Dedifferentiated amniotic fluid mesenchymal stem cell (primary cell): ENCODE data around the gene PDE4D.
"Not testable (repeated sequence)": the region's sequence is repeated elsewhere in the genome, so short reads cannot be mapped to it uniquely, and the experiment has no call there.

Experiments used
- DNase-seq: peaks from one replicate; pipeline ENCODE4 v3.0.0-alpha.2; 2016; ENCODE audit errors: extremely low spot score

PDE4D gene

GRCh38 chr5:59471463-59471862, 422.1 kb downstream of the PDE4D start:
- DNase-seq = no peak

- no peak for DNase-seq
Measured at GRCh38 chr5:59467969-59468368, 425.6 kb downstream of the PDE4D start.

GRCh38 chr5:59466271-59466670, 427.3 kb downstream of the PDE4D start:
- no peak for DNase-seq

DNA sequence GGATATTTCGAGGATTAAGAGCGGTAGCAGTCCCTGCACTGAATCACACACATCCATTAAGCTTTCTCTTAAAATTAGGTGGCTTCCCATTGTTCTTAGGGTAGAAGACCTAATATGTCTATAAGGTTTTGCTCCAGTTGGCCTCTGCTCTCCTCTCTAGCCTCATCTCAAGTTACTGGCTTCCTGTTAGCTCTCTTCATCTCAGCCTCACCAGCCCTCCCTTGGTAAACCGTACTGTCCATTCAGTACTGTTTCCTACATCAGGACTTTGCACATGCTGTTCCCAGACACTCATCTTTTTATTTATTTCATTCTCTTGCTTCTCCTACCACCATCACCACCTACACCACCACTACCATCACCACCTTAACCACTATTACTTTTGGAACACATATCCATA, 428.6 kb downstream of the PDE4D start:
- no peak for DNase-seq

- not testable (repeated sequence) for DNase-seq
Measured at GRCh38 chr5:59463618-59464166, 429.8 kb downstream of the PDE4D start.

GRCh38 chr5:59462956-59463355, 430.6 kb downstream of the PDE4D start:
- DNase-seq = no peak

DNA sequence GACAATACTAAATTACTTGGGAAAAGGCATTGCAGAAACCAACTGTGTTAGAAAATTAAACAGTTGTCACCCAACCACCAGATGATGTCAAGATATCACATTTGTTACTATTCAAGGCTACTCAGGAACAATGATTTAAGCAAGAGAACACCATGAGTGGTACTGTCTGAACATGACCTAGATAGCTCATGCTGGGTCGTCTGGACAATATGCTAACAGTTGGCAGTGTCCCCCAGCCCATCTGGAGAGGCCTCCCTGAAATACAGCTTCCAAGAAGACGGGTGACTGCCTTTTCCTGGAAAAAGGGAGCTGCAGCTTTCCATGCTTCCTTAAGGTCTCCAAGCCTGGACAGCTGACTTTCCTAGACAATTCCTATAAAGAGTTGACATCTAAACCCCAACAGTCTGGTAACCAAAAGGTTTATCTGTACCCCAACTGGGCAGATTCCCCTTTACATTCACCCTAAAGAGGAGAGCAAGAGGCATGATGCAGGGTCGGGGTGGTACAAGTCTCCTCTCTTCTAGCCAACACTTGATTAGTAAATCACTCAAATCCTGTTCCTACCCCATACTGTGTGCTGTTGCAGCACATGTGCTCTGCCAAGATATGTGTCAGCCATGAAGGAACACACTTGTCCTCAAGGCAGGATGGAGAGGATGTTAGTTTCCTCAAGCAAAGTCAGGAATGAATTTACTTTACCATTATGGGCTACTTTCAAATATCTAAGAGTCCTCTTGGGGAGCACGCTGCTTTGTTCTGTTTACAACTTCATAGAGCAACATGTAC, 433.0 kb downstream of the PDE4D start:
- DNase-seq = no peak

- no peak for DNase-seq
Measured at GRCh38 chr5:59458966-59459729, 434.4 kb downstream of the PDE4D start.

GRCh38 chr5:59458321-59458720, 435.2 kb downstream of the PDE4D start:
- DNase-seq = no peak

GRCh38 chr5:59449905-59450644, 443.5 kb downstream of the PDE4D start:
- no peak for DNase-seq

GRCh38 chr5:59446356-59446755, 447.2 kb downstream of the PDE4D start:
- no peak for DNase-seq

- DNase-seq = no peak
Measured at GRCh38 chr5:59445741-59446140, 447.8 kb downstream of the PDE4D start.

GRCh38 chr5:59439303-59439702, 454.2 kb downstream of the PDE4D start:
- no peak for DNase-seq

GRCh38 chr5:59437176-59437575, 456.4 kb downstream of the PDE4D start:
- DNase-seq = no peak

GRCh38 chr5:59436364-59437148, 457.0 kb downstream of the PDE4D start:
- DNase-seq = no peak

- DNase-seq = no peak
Measured at GRCh38 chr5:59433174-59433573, 460.4 kb downstream of the PDE4D start.

GRCh38 chr5:59430066-59430685, 463.4 kb downstream of the PDE4D start:
- DNase-seq = no peak

GRCh38 chr5:59428391-59428790, 465.1 kb downstream of the PDE4D start:
- no peak for DNase-seq

DNA sequence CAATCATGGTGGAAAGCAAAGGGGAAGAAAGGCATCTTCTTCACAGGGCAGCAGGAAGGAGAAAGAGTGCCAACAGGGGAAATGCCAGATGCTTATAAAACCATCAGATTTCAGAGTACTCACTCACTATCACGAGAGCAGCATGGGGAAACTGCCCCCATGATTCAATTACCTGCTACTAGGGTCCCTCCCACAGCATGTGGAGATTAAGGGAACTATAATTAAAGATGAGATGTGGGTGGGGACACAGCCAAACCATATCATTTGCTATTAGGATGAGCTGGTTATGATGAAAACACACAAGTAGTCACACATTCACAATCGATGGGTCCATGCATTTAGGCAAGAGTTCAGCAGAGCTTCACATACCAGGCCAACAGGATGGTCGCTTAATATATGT, 469.0 kb downstream of the PDE4D start:
- no peak for DNase-seq

DNA sequence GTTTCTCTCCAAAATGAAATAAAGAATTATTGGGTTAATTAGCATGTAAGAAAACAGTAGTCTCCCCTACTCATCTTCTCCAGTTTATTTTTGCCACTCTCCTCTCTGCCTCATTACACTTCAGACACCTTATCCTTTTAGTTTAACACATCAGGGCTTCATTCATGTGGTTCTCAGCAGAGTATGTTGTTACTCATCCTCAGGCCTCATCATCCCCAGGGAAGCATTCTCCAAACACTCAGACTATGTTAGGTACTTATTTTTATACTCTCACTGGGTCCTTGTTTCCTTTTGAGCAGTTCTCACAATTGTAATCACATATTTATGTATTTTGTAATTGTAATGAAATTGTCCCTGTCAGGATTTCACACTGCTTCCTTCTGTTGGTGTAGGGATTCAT, 470.5 kb downstream of the PDE4D start:
- DNase-seq = no peak
